Stimulated activated CD8-positive, alpha-beta memory T cell treated with anti-CD3 and anti-CD28 coated beads, Interleukin-4, amount 100 ng/mL, for 4 hours (primary cell): Measurements from ENCODE around the gene CCDC159.
"Not testable (repeated sequence)": the region's sequence is repeated elsewhere in the genome, so short reads cannot be mapped to it uniquely, and the experiment has no call there.

Experiments used
- DNase-seq, 2 donors: peaks; one replicate each; pipeline ENCODE4 v3.0.0-alpha.2; 2020; ENCODE audit warnings: low read depth in 2 of 2, low spot score in 1 of 2

CCDC159 gene, protein sequence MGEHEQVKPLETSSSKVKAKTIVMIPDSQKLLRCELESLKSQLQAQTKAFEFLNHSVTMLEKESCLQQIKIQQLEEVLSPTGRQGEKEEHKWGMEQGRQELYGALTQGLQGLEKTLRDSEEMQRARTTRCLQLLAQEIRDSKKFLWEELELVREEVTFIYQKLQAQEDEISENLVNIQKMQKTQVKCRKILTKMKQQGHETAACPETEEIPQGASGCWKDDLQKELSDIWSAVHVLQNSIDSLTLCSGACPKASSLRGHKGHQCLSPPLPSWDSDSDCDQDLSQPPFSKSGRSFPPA

DNA sequence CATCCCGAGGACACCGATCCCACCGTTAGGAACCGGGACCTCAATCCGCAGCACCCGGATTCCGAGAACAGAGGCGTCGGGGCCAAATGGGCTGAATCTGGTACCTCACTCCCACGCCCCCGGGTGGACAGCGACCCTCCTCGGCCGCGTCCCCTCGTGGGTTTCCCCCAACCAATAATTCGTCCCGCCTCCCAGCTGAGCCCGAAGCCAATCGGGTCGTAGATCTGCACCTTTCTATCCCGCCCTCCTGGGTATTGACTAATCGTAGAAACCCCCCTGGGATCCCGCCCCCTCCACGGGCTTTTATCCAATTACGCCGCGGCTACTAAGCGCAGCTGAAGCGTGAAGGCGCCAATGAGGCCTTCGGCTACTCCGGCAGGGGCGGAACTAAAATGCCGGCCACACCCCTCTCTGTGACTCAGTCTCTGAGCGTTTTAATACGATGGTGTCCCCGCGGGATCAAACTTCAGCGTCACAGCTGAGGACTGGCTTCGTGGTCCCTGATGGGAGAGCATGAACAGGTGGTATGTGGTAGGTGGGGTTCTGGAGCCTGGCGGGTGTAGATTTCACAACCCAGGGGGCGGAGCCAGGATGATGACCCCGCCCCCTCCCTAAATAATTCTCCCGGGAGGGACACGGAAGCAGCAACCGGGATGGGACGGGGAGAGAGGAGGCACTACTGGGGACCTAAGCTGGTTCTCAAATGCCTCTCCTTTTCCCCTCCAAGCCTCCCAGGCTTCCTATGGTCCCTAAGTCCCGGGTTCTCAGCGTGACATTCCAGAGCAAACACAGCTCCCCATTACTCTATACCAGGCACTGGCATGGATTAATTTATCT is at the start of gene CCDC159, which contains the start of gene TMEM205:
TSS of gene CCDC159 (plus strand) at position 416 of the 837 bp plus-strand sequence. CDS start at position 504, 88 bp downstream.
TSS of gene TMEM205 (minus strand) at position 165 of the 837 bp plus-strand sequence. CDS start 649 bp downstream, outside the sequence.
- peak; percentile 98 to 99 for DNase-seq

DNA sequence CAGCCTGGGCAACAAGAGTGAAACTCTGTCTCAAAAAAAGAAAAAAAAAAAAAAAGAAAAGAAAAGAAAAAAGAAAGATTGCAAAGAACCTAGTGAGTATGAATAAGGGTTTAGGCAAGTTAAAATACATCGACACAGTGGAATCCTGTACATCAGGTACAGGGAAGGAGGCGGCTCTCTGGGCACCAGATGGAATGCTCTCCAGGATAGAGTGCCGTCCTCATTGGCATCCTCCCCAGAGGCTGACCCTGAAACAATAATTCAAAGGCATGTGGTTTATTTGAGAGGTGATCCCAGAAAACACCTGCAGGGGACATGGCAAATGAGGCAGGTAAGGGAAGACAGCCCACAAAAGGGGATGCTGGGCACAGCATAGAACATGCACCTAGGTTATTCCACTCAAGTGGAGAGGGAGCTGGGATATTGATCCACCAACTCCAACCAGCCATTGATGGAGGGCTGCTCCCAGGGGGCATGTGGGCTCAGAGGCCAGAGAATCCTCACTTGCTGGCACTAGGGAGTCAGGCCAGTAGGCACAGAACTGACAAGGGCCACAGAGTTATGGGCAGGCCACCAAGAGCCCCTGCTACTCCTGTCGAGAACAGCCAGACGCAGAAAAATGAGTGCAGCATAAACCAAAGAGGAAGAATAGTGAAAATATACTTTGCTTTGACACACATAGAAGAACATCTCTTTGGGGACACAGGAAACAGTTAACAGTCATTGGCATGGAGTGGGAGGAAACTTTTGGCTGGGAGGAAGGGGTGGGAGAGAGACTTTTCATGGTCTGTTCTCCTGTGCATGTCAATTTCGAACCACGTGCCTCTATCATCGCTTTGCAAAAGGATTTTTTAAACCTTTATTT is 46.1 kb upstream of the CCDC159 start:
- DNase-seq, result no peak

DNA sequence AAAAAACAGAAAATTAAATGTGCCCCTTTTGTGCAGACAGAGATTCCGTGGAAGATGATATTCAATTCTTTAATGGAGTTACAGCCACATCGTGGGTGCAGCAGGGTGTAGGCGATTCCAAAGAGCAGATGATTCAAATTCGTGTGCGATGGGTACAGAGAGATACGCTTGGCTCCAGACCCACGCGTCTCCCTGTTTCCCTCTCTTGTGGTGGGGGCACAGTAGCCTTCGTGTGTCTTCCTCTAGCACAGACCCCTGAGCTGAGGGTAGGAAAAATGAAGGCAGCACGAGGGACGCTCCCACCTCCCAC is 45.6 kb upstream of the CCDC159 start:
- no peak for DNase-seq

DNA sequence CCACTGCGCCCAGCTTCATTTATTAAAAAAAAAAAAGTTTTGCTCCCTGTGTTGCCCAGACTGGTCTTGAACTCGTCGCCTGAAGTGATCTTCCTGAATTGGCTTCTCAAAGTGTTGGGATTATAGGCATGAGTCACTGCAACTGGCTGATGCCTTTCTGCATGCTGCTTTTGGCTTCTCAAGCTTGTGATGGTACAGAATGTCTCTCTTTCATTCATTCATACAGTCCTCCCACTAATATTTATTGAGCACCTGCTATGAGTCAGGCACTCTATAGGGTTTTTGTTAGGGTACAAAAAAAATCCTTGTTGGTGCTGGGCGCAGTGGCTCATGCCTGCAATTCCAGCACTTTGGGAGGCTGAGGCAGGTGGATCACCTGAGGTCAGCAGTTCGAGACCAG is 41.4 kb upstream of the CCDC159 start:
- no peak for DNase-seq

DNA sequence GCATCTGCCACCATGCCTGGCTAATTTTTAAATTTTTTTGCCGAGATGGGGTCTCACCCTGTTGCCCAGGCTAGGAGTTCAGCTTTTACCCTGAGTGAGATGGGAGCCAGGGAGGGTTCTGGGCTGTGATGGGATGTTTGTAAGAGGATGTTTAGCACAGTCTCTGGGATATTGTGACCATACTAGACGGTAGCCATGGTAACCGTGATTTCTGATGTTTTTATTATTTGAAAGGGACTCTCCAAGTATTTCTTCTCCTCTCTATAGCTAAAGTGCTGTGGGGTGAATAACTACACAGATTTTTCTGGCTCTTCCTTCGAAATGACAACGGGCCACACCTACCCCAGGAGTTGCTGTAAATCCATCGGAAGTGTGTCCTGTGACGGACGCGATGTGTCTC is 40.0 kb upstream of the CCDC159 start:
- DNase-seq, result no peak

DNA sequence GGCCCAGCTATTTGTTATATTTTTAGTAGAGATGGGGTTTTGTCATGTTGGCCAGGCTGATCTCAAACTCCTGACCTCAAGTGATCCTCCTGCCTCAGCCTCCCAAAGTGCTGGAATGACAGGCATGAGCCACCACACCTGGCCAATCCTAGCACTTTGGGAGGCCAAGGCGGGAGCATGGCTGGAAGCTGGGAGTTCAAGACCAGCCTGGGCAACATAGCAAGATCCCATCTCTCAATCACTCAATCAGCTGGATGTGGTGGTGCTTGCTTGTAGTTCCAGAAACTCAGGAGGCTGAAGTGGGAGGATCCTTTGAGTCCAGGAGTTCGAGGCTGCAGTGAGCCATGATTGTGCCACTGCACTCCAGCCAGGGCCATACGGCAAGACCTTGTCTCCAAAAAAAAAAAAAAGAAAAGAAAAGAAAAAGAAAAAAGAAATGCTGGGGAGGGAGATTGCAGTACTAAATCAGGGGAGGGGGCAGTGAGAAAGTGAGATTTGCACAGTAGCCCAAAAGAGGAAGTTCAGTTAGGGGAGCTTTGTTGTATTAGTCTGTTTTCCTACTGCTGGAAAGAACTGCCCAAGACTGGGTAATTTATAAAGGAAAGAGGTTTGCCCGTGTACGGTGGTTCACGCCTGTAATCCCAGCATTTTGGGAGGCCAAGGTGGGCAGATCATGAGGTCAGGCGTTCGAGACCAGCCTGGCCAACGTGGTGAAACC is 25.9 kb upstream of the CCDC159 start:
- DNase-seq, result not testable (repeated sequence)

DNA sequence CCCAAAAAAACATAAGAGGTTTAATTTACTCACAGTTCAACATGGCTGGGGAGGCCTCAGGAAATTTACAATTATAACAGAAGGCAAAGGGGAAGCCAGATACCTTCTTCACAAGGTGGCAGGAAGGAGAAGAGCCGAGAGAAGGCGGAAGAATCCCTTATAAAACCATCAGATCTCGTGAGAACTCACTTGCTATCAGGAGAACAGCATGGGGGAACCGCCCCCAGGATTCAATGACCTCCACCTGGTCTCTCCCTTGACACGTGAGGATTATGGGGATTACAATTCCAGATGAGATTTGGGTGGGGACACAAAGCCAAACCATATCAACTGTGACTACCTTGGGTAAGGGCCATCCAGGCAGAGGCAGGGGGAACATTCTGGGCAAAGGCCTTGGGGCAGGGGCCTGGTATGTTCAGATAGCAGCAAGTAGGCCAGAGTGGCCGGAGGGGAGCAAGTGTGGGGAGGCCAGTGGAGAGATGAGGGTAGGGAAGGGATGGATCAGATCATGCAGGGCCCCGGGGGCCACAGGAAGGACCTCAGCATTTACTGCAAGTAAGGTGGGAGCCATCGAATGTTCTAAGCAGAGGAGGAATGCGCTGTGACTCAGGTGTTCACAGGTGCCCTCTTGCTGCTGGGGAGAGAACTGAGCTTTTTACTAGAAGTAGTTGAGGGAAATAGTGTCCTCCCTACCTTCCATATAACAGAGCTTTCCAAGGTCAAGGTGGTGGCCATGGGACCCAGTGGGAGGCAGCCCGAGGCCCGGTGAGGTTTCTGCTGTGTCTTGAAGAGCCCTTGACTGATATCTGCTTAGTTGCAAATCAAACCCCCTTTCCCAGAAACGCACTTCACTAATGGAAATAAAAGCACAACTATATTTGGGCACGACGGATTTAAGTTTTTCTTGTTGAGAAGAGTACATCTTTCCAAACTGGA is 24.9 kb upstream of the CCDC159 start:
- no peak for DNase-seq

DNA sequence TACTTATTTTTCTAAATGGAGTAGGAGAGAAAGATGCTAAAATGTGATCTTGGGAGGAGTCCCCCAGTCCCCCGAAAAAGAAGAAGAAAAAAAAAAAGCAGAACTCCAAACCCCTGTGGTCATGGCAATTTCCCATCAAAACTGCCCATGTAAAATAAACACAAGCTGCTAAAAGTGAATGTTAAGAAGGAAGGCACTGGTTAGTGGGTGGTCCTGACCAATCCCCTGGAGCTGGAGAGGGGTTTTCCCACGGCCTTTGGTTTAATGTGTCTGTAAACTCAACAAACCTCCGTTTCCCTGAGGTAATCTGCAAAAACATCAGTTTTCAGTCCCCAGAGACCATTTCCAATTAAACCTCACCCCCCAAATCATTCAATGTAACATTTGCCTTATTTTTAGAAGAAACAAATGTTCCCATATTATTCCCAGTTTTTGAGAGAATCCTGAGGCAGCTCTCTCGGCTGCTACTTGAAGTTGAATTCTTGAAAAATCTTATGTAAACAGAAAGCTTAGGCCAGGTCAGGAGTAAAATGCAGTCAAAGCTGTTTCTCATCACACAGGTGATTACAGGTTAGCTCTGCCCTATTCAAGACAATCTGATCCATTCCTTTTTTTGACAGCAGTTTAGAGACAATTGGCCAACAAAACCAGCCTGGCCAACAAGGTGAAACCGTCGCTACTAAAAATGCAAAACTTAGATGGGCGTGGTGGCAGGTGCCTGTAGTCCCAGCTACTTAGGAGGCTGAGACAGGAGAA is 23.9 kb upstream of the CCDC159 start:
- DNase-seq, result no peak

DNA sequence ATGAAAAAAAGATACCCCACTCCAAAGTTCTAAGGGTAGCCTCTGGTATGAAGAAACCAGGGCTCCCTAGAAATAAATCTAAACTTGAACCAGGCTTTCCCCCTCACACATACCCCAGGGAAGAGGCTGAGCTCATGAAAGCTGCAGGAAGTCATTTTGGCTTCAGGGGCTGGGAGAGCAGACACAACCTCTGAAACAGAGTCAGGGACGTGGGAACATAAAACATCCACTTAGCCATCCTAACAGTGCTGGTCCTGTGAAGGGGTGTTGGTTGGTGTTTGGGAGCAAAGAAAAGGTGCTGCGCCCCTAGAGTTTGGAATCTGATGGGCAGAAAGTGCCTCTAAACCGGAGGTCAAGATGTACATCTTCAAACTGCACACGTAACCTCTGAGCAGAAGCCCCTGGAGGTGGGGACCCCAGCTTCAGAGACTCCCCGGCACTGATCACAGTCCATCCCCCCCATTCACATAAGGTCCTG is 22.7 kb upstream of the CCDC159 start:
- no peak for DNase-seq

DNA sequence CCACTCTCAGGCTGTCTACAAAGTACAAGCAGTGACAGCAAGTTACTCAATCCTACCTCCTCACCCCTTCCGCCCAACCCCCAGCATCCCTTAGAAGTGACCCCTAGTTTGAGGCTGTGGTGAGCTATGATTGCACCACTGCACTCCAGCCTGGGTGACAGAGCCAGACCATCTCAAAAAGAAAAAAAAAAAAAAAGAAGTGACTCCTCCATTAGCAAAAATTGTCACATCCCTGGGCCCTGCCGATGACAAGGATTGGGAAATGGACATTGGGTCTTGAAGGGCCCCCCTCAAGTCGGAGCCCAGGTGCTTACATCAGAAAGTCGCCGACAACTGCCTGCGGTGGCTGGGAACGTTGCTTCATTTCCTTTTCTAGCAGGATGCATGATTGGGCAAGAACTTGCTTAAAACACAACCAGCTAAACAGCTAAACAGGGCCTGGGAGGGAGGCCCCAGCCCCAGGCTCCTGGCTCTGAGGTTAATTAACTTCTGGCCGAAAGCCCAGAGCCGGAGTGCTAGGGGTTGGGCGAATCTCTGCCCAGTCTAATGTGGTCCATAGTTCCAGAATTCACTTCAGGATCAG is 22.1 kb upstream of the CCDC159 start:
- DNase-seq, result no peak

DNA sequence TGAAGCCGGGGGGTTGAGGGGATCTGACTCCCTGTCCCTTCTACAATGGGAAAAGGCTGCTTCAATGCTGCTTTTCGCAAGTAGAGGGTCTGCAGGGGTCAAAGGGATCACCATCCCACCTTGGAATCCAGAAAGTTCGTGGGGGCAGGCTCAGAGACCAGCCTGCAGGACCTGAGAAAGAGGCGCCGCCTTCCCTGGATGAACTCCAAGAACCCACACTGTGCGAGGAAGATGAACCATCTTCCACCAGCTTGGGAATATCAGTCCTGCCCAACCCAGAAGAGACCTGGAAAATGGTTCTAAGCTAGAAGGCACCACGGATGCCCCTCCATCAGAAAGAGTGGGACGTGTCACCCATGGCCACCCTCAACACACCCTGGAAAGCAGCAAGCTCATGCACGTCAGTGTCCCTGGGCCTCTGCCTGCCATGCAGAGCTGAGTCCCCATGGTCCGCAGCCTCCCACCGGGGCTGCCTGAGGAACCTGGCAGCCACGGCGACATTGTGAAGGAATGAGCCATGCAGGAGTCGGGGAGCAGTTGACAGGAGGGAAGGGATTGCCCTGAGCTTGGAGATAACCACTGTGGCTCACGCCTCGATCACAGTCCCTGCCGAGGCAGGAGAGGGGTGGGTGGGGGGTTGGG is 21.4 kb upstream of the CCDC159 start:
- DNase-seq, result no peak

DNA sequence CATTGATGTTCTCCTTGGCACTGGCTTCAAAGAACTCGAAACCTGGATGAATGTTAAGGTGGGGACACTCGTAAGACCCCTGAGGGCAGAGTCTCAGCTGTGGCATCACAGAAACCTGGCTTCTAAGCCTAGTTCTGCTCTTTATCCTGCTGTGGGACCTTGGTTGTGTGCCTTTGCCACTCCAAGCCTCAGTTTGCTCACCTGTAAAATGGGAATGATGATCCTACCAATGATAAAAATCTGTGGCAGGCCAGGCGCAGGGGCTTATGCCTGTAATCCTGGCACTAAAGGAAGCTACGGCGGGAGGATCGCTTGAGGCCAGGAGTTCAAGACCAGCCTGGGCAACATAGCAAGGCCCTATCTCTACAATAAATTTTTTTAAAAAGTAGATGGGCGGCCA is 20.8 kb upstream of the CCDC159 start:
- DNase-seq, result no peak

DNA sequence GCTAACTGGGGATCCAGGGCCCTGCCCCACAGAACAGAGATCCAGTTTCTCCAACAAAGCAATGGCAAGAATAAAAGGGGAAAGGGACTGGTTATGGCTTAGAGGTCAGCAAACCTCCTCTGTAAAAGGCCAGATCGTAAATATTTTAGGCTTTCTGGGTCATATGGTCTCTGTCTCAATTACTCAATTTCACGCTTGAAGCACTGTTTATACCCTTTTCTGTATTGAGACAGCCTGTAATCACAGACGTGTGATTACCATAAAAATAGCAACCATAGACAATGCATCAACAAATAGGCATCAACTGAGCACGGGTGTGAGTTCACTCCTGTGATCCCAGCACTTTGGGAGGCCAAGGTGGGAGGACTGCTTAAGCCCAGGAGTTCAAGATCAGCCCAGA is 16.2 kb upstream of the CCDC159 start:
- no peak for DNase-seq

DNA sequence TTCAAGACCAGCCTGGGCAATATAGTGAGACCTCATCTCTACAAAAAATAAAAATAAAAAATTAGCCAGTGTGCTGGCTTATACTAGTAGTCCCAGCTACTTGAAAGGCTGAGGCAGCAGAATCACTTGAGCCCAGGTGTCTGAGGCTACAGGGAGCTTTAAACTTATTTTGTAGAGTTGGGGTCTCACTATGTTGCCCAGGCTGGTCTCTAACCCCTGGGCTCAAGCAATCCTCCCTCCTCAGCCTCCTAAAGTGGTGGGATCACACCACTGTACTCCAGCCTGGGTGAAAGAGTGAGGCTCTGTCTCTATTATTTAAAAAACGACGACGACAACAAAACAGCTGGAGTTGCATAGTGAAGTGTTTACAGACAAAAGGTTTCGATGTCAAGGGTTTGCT is 14.8 kb upstream of the CCDC159 start:
- DNase-seq, result no peak

DNA sequence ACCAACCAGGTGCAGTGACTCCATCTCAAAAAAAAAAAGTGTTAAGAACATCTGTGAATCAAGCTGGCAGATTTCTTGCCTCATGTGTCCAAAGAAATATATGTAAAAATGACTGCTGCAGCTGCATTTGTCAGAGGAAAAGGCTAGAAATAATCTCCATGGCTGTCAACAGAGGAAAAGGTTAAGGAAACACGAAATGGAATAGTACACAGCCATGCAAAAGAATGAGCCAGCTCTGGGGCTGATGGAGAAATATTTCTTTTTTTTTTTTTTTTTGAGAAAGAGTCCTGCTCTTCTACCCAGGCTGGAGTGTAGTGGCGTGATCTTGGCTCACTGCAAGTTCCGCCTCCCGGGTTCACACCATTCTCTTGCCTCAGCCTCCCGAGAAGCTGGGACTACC is 13.5 kb upstream of the CCDC159 start:
- no peak for DNase-seq

DNA sequence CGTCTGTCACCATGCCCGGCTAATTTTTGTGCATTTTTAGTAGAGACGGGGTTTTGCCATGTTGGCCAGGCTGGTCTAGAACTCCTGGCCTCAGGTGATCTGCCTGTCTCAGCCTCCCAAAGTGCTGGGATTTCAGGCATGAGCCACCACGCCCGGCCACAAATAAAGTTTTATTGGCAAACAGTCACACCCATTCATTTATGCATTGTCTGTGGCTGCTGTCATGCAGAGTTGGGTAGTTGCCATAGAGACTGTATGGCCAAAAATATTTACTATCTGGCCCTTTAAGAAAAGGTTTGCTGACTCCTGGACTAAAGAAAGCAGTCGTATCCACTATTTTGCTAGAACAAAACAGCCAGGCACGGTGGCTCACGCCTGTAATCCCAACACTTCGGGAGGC is 12.5 kb upstream of the CCDC159 start:
- DNase-seq, result not testable (repeated sequence)

DNA sequence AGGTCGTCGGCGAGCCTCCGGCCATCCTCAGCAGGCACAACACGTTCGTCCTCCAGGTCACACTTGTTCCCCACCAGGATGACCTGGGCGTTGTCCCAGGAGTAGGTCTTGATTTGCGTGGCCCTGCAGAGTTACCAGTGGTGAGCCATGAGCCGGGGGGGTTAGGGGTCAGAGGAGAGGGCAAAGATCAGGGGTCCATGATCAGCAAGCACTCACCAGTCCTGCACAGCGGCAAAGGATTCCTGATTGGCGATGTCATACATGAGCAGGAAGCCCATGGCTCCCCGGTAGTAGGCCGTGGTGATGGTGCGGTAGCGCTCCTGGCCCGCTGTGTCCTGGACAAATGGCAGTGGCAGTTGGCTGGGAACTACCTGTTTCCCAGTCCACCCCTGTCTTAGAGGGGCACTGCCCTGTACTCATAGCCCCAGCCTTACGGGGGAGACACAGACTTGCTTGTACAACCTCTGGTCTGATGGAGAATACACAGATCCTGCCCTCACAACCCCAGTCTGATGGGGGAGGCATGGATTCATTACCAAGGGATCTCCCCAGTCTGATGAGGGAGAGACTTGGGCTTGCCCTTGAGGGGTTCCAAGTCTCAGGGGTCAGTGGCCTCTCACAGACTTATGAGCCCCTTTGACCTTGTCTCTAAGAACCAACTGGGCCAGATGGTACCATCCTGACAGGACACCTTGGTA is 10.7 kb upstream of the CCDC159 start:
- no peak for DNase-seq

DNA sequence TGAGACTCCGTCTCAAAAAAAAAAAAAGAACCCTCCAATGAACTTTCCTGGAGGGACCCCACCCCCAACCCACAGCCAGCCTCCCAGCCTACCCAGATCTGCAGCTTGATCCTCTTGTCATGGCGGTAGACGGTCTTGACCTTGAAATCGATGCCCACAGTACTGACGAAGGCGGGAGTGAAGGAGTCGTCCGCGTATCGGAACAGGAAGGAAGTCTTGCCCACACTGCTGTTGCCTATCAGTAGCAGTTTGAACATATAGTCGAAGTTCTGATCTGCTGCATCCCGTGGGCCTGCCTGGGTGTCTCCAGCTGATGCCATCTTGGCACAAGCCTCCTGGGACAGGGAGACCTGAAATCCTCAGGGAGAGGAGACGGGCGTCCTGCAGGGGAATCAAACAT is 9.2 kb upstream of the CCDC159 start:
- DNase-seq, result no peak
